Prostate gland (tissue), 2 donors: ENCODE data around the gene CCZ1B.
"Not testable (repeated sequence)": the region's sequence is repeated elsewhere in the genome, so short reads cannot be mapped to it uniquely, and the experiment has no call there.

Source experiments
- CTCF ChIP-seq, 4 experiments: fragments of 200-600 bp in 2 of 4; fragments of 450-650 bp in 2 of 4; sonication (generic) in 2 of 4; IDR thresholded peaks; 1 replicate in 3 of 4; 2 replicates in 1 of 4; pipeline ENCODE4 v1.5.1; 2016 to 2019; ENCODE audit warnings: antibody characterized with exemption in 4 of 4, mild to moderate bottlenecking in 2 of 4, moderate library complexity in 2 of 4
- POLR2AphosphoS5 ChIP-seq: sonication (generic); formaldehyde crosslinking; IDR thresholded peaks from one replicate; pipeline ENCODE4 v1.6.1; 2017; ENCODE audit warnings: antibody characterized with exemption

- not testable (repeated sequence) for TF ChIP-seq CTCF (IDR thresholded peaks at IDR 0.05); POLR2AphosphoS5
Measured at GRCh38 chr7:6807393-6807918, 18.6 kb downstream of the CCZ1B start.
